OCI-LY1 (cell line): ENCODE measurements around the gene RBMS1.

Experiments used
- EZH2 ChIP-seq: fragments of 200-600 bp; sonication (generic), shearing (Covaris generic); IDR thresholded peaks from 2 replicates; pipeline ENCODE4 v1.8.0; 2017; ENCODE audit warnings: borderline replicate concordance, mixed run types, mild to moderate bottlenecking, antibody characterized with exemption, low read length, moderate library complexity, mixed read lengths
- TF ChIP-seq, protein P1 (sequence below): fragments of 200-600 bp; sonication (generic), shearing (Covaris generic); IDR thresholded peaks from 2 replicates; pipeline ENCODE4 v1.5.1; 2017; ENCODE audit warnings: mild to moderate bottlenecking, antibody characterized with exemption, low read length, moderate library complexity, mixed read lengths

GRCh38 chr2:160368988-160369930 is 124.3 kb downstream of the RBMS1 start:
- TF ChIP-seq, protein P1, sequence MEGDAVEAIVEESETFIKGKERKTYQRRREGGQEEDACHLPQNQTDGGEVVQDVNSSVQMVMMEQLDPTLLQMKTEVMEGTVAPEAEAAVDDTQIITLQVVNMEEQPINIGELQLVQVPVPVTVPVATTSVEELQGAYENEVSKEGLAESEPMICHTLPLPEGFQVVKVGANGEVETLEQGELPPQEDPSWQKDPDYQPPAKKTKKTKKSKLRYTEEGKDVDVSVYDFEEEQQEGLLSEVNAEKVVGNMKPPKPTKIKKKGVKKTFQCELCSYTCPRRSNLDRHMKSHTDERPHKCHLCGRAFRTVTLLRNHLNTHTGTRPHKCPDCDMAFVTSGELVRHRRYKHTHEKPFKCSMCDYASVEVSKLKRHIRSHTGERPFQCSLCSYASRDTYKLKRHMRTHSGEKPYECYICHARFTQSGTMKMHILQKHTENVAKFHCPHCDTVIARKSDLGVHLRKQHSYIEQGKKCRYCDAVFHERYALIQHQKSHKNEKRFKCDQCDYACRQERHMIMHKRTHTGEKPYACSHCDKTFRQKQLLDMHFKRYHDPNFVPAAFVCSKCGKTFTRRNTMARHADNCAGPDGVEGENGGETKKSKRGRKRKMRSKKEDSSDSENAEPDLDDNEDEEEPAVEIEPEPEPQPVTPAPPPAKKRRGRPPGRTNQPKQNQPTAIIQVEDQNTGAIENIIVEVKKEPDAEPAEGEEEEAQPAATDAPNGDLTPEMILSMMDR, result no peak
- no peak for TF ChIP-seq EZH2
